GM18502 (cell line): Measurements from ENCODE around the gene PTPRZ1.

Source experiments
- ATAC-seq: cut with Tn5 transposase; IDR thresholded peaks from one replicate; pipeline ENCODE4 v1.9.1; 2021; ENCODE audit warnings: mild to moderate bottlenecking; ENCODE audit not compliant: unreplicated experiment, poor library complexity

Gene PTPRZ1

DNA sequence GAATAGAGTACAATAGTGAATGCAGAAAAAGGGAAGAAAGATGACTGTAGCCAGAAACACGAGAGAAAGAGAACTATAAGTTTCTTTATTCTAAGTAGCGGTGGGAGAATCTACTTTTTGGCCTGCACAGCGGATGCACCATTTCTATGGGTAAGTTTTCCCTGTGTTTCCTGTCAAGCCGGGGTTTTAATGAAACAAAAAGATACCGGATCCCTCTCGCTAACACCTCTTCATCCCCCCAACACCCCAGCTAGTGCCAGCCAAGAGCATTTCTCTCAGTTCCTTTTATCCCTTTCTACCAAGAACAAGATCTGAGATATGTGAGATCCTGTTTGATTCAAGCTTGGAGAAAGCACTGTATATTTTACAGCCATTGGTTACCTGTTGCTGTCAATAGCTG, 14.7 kb downstream of the PTPRZ1 start:
- no peak for ATAC-seq

DNA sequence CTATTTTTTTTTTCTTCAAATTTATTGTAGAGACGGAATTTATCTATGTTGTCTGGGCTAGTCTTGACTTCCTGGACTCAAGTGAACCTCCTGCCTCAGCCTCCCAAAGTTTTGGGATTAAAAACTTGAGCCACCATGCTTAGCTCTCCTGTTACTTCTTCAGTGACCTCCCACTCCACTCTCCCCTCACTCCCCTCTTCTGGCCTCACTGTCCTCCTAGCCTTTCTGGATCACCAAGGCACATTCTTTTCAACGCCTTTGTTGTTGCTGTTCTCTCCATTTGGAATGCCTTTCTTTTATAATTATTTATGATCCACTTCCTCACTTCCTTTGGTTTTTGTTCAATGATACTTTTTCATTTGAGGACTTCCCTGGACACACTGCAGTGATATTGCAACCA, 17.9 kb downstream of the PTPRZ1 start:
- no peak for ATAC-seq

DNA sequence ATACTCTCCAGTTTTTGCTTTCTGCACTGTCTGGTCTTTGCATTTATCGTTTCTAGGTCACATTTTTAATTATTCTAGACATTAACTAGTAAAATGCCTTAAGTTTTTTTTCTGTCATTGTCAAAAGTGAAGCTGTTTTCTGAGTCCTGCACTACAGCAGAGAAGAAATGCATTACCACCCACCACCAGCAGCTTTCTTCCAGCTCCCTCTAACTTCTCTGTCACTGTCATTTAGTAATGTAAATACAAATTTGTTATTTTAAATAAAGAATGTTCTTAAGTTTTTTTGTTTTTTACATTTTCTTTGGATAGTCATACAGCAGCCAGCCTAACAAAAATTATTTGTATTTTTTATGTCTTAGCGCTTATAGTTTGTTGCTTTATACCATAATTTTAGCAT, 18.8 kb downstream of the PTPRZ1 start:
- no peak for ATAC-seq

DNA sequence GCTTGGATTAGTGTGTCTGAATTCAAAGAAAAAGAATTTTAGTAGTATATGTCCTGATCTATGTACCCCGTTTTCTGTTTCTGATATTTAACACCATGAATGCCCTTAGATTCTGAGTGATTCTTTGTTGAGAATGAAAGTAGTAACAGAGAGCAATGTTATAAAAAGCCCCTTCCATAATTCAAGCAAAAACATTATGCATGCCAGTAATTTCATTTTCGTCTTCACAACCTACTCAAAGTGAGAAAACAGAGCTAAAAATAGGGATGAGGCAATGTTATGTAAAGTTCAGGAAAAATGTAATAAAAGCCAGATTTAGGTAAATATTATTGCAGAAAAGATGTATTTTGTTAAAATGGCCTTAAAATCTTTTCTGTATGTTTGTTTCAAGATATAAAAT, 28.1 kb downstream of the PTPRZ1 start:
- ATAC-seq, result peak; percentile 88

DNA sequence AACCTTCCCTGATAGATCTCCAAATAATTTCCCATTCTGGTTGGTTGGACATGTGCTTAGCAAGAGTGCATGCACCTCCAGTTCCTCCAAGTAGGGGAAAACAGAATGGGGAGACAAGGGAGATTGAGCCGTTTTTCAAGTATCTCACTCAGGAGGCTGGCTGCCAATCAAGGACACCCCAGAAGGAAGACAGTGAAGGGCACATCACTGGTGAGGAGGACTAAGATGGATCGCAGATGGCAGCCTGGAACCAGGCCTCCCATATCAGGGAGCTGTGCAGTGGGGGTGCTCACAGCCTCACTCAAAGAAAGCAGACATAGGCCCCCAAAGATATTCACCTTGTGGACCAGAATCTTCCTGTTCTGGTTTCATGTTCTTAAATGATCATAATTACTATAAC, 31.2 kb downstream of the PTPRZ1 start:
- no peak for ATAC-seq

DNA sequence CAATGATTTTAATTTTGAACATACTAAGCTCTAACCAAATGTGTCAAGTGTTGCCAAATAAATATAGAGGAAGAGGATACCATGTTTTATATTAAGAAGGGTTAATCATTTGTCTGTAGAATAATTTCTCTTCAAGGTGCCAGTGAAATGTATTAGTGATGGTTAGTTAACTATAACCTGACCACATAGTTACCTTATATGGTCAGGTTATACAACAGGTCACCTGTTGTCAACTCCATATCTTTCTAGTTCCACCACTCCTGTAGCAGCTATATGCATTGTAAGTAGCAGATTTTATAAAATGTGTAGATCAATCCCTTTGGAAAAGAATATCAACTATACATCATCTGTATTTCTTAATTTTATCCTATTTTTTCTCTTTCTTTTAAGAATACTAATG, 35.1 kb downstream of the PTPRZ1 start:
- ATAC-seq, result no peak

DNA sequence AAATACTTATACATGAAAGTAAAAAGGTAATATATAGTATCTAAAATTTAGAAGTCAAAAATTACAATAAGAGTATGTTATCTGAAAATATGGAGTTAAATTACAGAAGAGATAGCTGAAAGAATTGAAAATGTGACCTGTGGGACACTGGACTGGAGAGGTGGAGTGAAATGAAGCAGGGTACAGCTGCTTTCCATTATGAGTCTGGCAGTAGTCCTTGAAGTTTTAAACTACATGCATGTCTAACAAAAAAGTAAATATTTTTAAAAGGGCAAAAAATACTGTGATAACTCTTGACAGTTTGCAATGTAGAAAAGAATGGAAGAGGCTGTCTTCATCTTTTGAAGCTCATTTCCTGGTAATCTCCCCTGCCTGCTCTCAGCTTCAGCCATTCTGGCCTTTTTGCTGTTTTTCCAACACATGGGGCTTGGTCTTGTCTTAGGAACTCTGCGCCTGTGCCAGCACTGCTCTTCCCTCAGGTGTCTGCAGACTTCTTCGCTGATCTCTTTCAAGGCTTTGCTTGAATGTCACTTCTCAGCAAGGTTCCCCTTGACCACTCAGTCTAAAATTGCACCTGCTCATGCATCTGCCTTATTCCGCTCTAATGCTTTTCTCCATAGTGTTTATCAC, 36.9 kb downstream of the PTPRZ1 start:
- no peak for ATAC-seq

DNA sequence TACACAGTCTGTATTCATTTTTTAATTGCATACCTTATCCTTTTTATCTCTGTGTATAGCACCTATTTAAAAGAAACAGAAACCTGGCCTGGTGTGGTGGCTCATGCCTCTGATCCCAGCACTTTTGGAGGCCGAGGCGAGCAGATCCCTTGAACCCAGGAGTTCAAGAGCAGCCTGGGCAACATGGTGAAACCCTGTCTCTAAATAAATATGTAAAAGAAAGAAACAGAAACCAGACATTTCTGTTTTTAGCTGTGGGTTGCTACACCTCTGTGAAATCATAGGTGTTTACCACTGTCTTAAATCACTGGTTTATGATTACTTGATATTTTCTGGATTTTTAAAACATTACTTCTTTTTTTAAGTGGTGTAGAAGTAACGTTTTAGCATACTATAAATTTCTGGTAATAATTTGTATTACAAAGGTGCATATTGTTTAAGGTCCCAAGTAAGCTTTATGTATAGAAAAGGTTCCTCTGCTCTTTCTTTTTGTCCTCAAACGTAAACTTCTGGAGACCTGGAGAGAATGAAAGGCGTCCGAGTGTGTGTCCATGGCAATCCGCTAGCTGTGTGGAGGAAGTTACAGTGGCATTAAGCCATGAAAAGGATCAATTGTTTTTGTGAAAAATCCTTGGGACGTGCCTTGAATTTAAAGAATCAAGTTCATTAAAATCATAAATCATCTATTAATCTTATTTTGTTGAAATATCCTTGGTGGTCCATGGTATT, 41.1 kb downstream of the PTPRZ1 start:
- ATAC-seq, result peak; percentile 44

DNA sequence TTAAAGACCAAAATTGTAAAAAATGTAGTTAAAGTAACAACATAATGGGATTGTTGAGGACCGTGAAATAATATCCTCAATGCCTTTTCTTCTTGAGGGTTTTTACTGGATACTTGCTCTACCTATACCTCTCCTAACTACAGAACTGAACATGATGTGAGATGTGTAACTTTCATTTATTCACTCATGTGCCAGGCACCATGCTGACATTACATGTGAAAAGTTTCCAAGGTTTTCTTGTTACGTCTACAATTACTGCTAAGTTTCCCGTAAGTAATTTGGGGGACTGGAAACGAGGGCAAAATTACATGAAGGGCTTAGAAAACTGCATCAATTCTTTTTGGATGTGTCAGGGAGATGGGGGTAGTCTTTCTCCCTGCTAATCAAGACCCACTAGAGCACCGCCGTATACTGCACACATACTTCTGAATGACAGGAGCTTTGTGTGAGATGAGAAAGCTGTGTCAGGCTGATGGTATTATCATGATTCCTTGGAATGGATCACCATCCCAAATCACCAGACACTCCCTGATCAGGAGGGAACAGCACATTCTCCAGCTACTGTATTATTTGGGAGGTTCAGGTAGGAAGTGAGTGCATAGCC, 41.8 kb downstream of the PTPRZ1 start:
- ATAC-seq, result no peak

DNA sequence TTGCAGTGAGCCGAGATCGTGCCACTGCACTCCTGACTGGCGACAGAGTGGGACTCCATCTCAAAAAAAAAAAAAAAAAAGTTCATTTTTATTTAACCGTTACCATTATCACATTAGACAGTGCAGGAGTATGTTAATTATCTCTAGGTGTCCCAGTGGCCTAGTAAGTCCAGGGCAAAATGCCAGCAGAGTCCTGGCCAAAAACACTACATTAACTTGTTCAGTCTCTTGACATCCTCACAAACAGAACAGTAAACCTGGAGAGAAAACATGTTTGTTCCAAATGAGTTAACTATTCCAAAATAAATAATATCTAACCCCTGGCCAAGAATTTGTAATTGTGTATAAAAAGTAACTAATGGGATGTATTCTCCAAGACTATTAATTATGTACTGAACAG, 43.2 kb downstream of the PTPRZ1 start:
- no peak for ATAC-seq

DNA sequence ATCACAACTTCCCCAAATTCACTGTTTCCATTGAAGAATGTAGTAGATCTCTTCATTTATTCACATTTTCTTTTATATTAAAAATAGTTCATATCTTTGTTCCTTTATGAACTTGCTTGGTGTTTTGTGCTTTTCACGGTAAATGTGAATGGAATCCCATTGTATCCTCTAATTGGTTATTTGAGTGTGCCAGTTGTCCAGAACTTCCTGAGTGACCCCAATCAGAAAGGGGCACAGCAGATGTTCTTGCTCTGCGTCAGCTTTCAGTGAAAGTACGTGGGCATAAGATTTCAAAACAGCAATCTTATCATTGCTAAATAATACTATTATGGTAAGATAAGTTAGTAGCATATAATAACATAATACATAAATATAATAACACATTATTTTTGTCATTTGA, 47.0 kb downstream of the PTPRZ1 start:
- ATAC-seq, result no peak

DNA sequence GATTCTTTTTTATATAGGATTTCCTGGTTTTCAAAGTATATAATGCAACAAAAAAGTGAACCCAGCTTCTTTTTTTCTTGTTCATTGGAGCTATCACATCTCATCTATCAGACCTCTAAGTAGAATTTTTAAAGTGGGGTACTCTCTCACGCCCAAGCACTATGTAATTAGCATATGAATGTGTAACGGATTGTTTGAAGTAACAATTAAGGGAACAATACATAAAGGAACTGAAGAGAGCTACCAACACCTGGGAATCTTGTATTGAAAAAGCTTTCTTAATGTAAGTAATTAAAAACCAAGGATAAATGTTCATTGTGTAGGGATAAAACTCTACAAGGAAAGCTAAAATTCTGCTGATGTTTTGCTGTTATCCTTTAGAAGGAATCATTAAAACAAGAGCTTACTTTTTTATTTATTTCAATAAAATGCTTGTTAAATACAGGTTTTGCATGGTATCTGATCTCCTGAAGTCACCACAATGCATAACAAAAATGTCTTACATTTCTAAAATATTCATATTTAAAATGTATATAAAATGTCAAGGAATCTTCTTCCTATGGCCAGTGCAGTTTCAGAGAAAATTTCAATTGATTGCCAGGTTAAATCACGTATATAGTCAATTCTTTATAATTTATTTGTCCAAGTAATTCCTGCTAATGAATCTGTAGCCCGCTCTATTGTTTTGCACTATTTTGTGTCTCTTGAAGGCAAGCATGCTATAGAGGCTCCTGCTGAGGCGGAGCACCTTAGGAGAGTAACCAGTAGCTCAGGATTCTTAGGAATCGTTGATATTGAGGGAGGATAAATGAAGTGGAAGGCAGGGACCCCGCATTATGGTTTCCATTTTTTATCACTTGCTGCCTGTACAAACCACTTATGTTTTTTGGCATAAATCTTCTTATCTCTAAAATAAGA, 51.6 kb downstream of the PTPRZ1 start:
- no peak for ATAC-seq

DNA sequence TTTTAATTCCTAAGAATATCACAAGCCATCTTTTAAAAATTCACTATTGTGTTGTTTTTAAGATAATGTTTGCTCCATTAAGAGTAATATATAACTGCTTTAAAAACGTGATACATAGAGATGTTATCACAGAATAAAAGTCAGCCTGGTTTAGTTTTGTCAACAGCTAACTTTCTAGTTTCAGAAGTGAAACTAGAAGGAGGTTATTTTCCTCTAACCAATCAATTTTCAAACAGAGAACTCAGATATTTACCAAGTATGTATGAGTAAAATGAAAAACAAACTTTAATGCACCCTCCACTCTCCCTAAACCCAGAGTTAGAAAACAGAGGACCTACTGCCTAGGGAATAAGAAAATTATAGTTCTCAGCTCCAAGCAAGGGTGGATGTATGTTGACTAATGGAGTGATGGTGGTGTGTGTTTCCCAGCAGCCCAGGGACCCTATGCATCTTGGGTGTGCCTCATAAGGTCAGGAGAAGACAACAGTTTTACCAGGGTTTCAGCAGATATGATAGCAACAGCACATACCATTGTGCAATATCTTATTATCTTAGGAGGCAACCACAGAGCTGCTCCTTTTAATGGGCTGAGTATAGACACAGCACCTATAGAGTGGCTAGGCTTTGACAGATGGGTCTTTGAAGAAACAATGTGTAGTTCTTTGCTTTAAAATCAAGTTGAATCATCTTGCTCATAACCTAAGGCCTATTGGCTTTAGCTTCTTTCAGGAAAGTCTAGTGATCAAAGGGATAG, 58.4 kb downstream of the PTPRZ1 start:
- ATAC-seq, result no peak

DNA sequence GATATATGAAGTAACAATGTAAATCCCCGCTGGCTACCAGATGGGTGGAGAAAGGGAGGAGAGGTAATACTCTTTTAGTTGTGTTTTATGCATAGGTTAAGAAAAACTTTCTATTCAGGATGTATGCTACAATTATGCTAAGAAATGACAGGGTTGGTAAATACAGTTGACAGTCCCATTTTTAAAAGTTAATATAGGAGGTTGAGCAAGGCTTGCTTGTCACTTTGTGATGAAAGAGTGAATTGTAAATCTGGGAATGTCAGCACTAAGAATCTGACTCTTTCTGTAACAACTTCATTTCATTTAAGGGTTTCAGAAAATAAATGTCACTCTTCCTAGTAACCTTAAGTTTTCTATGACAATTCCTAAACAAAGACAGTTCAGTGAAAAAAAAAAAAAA, 59.8 kb downstream of the PTPRZ1 start:
- no peak for ATAC-seq

DNA sequence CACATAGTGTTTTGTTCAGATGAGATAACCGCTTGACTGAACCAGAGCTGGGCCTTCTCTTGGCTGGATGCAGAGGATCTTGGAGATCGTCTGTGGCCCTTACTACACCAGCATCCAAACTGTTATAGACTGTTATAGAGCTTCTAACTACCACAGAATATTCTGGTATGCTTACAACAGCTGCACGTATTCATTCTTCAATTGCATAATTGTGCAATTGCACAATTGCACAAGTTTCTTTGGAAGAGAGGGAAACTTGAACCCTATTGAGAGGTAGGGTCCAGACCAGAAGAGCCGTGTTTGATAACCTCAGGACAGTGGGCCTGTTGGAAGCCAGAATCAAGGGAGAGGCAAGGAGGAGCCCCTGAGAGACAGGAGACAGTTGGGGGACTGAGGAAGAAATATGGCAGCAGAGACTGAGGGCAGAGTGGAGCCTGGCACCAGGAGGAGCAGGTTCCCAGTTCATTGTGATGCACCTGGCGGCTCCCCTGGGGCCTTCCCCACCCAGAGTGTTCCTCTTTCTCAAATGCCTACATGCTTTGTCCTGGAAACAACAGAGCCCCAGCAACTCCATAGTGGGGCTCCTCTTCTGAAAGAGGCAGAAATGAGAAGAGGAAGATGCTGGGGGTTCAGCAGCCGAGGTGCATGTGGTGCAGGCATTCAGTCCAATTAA, 64.1 kb downstream of the PTPRZ1 start:
- no peak for ATAC-seq

DNA sequence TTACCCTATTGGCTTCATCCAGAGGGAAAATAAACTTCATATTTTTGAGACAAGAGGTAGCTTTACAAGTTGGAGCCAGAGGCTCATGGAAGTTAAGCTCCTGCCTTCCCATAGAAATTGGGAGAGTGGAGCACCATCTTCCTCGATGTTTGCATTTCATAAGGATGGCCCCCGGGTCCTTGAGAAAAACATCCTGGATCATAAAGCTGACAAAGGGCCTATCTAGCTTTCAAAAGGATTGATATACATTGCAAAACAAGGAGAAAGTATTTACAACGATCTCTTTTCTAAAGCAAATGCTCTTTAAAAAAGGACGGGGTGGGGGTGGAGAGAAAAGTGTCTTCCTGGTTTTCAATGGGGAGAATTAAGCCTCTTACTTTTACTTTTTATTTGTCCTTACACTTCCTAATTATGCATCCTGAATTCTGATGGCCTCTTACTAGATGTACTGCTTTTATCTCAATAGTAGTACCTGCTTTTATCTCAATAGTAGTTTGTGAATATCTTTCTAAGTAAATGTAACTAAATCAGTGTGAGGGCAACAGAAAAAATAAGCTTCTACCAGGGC, 65.6 kb downstream of the PTPRZ1 start:
- no peak for ATAC-seq

DNA sequence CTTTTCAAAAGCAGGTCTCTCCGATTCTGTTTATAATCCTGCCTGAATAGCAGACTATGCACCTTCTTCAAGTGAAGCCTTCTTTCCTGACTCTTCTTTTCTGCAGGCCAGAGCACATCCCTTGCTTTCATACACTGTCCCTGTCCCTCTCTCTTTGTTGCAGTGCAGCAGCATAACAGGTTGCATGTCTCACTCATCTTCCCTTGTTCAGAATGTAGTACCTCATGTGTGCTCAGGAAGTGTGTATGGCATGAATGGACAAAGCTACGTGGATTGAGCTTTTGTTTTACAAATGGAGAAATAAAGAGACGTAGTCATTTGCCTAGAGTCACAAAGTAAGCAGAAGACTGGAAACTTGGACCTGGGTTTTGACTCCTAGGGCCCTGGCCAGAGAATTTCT, 68.0 kb downstream of the PTPRZ1 start:
- no peak for ATAC-seq

DNA sequence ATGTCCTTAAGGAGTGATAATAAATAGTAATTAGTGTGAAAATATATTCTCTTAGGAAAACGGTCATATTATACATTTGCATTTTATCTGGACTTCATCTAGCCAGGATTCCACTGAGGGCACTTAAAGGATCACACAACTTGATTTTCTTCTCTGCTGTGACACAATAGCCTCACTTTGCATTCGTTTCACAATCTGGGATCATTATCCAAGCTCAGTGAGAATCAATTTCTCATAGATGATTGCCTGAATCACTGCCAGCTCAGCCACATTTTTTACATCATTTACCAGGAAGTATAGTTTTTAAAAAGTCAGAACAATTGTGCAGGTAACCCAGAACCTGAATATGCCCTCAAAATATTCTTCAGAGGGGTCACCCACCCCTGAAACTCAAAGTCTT, 68.9 kb downstream of the PTPRZ1 start:
- no peak for ATAC-seq

DNA sequence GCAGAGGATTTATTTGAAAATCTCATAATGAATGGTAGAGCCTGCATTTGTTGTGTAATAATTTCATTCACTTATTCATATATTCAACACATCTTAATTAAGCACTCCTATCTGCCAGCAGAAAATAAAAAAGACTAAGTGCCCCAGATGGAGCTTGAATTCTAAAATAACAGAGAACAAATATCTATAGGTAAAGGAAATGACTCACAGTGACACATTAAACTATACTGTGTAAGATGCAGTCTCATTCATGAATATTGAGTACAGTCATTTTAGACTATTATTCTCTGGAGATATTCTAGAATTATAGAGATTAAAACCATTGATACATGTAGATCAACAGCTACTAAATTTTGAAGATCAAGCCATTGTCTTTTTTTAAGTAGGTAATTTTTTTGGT, 72.1 kb downstream of the PTPRZ1 start:
- no peak for ATAC-seq
